ENCODE measurements around the gene KLHL22. TPM values are rescaled to one million over a fixed set of nuclear protein-coding genes. Genes with fewer than 3 reads are reported as not detected.

The KLHL22 gene
- total RNA-seq, 4 donors from 2014 or later = 24.1 to 32.2 (median 28.4) TPM

DNA sequence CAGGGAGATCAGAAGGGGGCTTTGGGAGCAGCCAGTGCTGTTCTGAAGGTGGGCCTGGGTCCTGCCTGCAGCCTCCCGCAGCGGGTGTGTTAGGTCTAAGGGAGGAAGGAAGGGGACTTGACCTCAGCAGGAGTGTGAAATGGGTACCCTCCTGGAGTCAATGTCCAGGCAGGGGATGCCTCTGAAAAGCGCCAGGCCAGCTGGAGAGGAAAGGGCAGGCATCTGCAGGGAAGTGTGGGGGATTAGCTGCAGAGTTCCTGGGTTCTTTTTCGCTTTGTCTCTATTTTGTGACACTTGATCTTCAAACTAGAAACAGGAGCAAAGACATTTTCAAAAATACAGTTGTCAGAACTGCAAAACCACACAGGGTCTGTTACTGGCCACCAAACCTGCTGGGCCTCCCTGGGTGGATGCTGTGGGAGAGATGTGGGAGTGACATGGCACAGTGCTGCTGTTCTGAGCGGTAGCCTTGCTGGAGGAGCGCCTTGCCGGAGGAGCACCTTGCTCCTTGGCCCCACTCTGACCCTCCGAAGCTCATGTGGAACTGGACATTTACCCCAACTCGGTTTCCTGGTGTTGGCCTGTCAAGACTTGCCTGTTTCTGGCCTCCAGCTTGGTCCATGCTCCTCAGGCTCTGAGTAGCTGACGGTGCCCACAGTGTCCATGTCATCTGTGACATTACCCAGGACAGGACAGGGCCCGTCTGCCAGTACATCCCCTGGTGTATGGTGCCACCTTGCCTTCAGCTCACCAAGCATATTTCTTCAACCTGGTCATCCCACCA lies 37.7 kb upstream of the KLHL22 start:
- no peak for TF ChIP-seq POLR2A (IDR thresholded peaks at IDR 0.05)
- no peak for TF ChIP-seq CTCF (IDR thresholded peaks at IDR 0.05 in 4 of 5, conservative IDR thresholded peaks at IDR 0.05 in 1 of 5)
- Histone ChIP-seq H3K4me3 (no peak overlapping the region), H3K4me1 (peaks cover 49 to 55% of the 10 kb centered on the region in 2 donors), H3K27ac (peak overlapping the region; percentile 85 to 92 (median 89)), H3K27me3 (no peaks in the 10 kb centered on the region), H3K36me3 (peaks cover 0 to 11% of the 10 kb centered on the region in 2 donors), H3K9me3 (no peaks in the 10 kb centered on the region)
- ATAC-seq (no peak), DNase-seq (no peak)
- in situ Hi-C loops (cut with MboI; ENCODE audit: low sequenced_read_pairs in 4 of 4) = no loop called here
- intact Hi-C loops (cut with DNase I; ENCODE audit: low total_unique reads) = loop anchor here (2.0 kb wide), 1 partner anchor 18 kb away; no protein-coding TSS in a partner anchor

GRCh38 chr22:20532256-20532993 lies 36.8 kb upstream of the KLHL22 start:
- Histone ChIP-seq H3K27ac (peak overlapping the region; percentile 85 to 92 (median 89)), H3K4me1 (peaks cover 46 to 52% of the 10 kb centered on the region in 2 donors), H3K9me3 (no peaks in the 10 kb centered on the region), H3K36me3 (peaks cover 0 to 8% of the 10 kb centered on the region in 2 donors), H3K4me3 (no peak overlapping the region), H3K27me3 (no peaks in the 10 kb centered on the region)
- intact Hi-C loops (cut with DNase I; ENCODE audit: low total_unique reads) (loop anchor here (2.0 kb wide), 1 partner anchor 18 kb away; no protein-coding TSS in a partner anchor), in situ Hi-C loops (cut with MboI; ENCODE audit: low sequenced_read_pairs in 4 of 4) (no loop called here)
- no peak for DNase-seq
- no peak for ATAC-seq
- no peak for TF ChIP-seq POLR2A (IDR thresholded peaks at IDR 0.05)
- TF ChIP-seq CTCF (IDR thresholded peaks at IDR 0.05 in 4 of 5, conservative IDR thresholded peaks at IDR 0.05 in 1 of 5) = no peak

DNA sequence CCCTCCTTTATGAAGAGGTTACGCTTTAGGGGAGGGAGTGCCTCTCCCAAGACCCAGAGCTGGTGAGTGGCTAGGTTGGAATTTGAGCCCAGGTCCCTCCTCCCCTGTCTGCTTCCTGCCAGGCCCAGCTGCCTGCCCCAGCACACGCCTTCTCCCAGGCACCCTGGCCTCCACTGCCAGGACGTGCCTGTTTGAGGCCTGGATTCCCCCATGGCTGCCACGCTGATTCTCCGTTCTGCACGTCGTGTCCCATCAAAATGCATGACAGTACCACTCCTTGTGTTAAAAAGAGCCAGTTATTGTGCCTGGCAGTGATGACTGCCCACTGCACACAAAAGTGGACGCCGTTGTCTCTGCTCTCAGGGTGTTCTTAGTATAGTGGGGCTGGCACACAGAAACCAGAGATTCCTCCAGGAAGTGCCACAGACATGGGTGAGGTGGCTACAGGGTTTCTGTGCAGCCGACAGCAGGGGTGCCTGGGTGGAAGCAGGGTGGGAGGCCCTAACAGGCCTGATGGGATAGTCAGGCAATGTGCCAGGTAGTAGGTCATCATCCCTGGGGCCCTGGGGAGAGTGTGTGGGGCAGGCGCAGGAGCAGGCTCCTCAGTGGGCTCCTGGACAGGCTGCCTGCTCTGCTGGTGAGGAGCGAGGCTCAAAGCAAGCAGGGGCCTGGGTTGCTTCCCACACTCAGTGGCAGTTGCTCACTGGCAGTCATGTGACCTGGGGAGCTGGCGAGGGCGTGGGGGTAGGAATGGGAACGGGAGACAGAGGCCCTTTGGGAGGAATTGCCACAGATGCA lies 36.0 kb upstream of the KLHL22 start:
- TF ChIP-seq POLR2A (IDR thresholded peaks at IDR 0.05) = peak; percentile 26 to 31
- no peak for TF ChIP-seq CTCF (IDR thresholded peaks at IDR 0.05 in 4 of 5, conservative IDR thresholded peaks at IDR 0.05 in 1 of 5)
- Histone ChIP-seq H3K27me3 (no peaks in the 10 kb centered on the region), H3K9me3 (no peaks in the 10 kb centered on the region), H3K36me3 (peaks cover 0 to 6% of the 10 kb centered on the region in 2 donors), H3K4me1 (peaks cover 38 to 48% of the 10 kb centered on the region in 2 donors), H3K4me3 (peak overlapping the region in 1 of 4 donors; percentile 15), H3K27ac (peak overlapping the region; percentile 85 to 92 (median 89))
- in situ Hi-C loops (cut with MboI; ENCODE audit: low sequenced_read_pairs in 4 of 4) = no loop called here
- intact Hi-C loops (cut with DNase I; ENCODE audit: low total_unique reads) = loop anchor here (2.0 kb wide), 1 partner anchor 19 kb away; no protein-coding TSS in a partner anchor
- peak; percentile 83 to 89 for ATAC-seq
- peak; percentile 70 to 84 for DNase-seq

- Histone ChIP-seq H3K4me1 (peaks cover 36 to 45% of the 10 kb centered on the region in 2 donors), H3K4me3 (no peak overlapping the region), H3K27ac (peak overlapping the region; percentile 85 to 92 (median 89)), H3K9me3 (no peaks in the 10 kb centered on the region), H3K27me3 (no peaks in the 10 kb centered on the region), H3K36me3 (peaks cover 0 to 6% of the 10 kb centered on the region in 2 donors)
- ATAC-seq (peak in 1 of 2 donors; percentile 27), DNase-seq (no peak)
- TF ChIP-seq POLR2A (IDR thresholded peaks at IDR 0.05) (no peak), CTCF (IDR thresholded peaks at IDR 0.05 in 4 of 5, conservative IDR thresholded peaks at IDR 0.05 in 1 of 5) (no peak)
- in situ Hi-C loops (cut with MboI; ENCODE audit: low sequenced_read_pairs in 4 of 4) = no loop called here
- intact Hi-C loops (cut with DNase I; ENCODE audit: low total_unique reads) = no loop called here
These were observed 35.5 kb upstream of the KLHL22 start for GRCh38 chr22:20531154-20531403.

Data from gastrocnemius medialis (tissue), 4 donors.